ENCODE results near the gene IL13RA1.

DNA sequence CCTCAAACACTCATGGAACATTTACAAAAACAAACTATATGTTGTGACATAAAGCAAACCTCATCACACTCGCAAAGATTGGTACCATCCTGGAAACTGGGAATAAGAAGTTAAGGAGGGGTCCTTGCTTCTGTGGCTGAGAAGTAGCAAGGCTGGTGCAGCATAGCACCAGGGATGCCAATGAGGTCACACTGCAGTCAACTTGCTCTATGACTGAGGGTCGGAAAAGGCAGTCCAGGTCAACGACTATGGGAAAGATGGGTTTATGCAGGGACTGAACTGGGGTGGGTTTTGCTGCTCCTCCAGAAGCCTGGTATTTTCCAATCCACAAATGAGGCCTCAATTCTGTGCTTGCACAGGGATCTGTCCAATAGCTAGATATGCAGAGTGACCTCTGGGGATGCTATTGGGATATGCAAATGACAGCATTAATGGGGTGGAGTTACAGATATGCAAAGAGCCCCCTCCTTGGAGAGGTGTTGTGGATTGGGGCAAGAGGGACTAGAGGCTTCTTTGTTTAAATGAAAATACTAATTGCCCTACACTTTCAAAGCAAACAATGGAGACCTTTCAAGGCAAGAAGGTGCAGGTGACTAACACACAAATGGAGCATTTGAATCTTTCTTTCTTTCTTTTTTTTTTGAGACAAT is 7.2 kb upstream of the IL13RA1 start:
- TF ChIP-seq, protein P1, sequence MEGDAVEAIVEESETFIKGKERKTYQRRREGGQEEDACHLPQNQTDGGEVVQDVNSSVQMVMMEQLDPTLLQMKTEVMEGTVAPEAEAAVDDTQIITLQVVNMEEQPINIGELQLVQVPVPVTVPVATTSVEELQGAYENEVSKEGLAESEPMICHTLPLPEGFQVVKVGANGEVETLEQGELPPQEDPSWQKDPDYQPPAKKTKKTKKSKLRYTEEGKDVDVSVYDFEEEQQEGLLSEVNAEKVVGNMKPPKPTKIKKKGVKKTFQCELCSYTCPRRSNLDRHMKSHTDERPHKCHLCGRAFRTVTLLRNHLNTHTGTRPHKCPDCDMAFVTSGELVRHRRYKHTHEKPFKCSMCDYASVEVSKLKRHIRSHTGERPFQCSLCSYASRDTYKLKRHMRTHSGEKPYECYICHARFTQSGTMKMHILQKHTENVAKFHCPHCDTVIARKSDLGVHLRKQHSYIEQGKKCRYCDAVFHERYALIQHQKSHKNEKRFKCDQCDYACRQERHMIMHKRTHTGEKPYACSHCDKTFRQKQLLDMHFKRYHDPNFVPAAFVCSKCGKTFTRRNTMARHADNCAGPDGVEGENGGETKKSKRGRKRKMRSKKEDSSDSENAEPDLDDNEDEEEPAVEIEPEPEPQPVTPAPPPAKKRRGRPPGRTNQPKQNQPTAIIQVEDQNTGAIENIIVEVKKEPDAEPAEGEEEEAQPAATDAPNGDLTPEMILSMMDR (IDR thresholded peaks at IDR 0.05; ENCODE audit: low read length): no peak
- TF ChIP-seq EZH2 (IDR thresholded peaks at IDR 0.05; ENCODE audit: borderline replicate concordance, low read length): no peak

Measured in OCI-LY1 (cell line).